Testis (tissue), 2 donors: ENCODE measurements around the gene TSEN2.

Source experiments
- CTCF ChIP-seq, 3 experiments: fragments of 450-650 bp in 2 of 3; fragments of 200-600 bp in 1 of 3; sonication (generic) in 1 of 3; IDR thresholded peaks; one replicate each; pipeline ENCODE4 v1.5.1; 2016 to 2019; ENCODE audit warnings: antibody characterized with exemption in 3 of 3, mild to moderate bottlenecking in 2 of 3, moderate library complexity in 1 of 3
- POLR2A ChIP-seq: fragments of 450-650 bp; IDR thresholded peaks from one replicate; pipeline ENCODE4 v1.6.1; 2017; ENCODE audit warnings: antibody characterized with exemption, mild to moderate bottlenecking, moderate library complexity

DNA sequence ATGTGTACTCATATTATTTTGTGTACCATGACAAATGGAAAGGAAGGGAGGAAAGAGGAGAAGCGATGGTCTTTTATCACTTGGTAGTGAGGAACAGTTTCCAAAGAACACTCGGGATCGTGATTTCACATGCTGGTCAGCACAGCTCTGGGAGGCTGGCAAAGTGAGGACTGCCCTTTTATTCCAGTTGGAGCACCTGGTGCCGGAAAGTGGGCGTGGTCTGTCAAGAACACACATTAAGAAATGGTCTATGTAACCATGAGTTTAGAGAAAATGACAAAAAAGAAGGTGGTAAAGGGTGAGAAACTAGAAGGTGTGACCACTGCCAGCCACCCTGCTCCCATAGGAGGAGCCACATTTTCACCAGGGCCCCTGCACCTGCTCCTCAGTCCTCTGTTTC lies 7.0 kb upstream of the TSEN2 start:
- TF ChIP-seq CTCF (IDR thresholded peaks at IDR 0.05): no peak
- TF ChIP-seq POLR2A: no peak
